ENCODE measurements around the gene RNF186. TPM values are rescaled to one million over a fixed set of nuclear protein-coding genes. Genes with fewer than 3 reads are reported as not detected.
"Not testable (repeated sequence)": the region's sequence is repeated elsewhere in the genome, so short reads cannot be mapped to it uniquely, and the experiment has no call there.

Gene RNF186
- total RNA-seq, 1 experiment from 2014 or later: not detected

DNA sequence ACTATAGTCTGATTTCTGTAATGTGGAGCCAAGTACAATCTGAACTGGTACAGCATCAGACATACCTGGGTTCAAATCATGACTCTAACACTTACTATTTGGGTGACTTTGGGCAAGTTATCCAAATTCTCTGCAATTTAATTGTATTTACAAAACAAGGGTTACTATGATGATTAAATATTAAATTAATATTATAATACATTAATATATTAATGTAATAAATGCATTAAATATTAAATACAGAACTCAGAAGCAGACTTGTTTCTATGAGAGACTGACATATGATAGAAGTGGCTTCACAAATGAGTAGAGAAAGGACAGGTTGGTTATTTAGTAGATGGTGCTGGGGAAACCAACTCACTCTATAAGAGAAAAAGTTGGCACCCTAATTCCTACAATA lies 39.8 kb upstream of the RNF186 start:
- H3K9me2 ChIP-seq (replicated peaks; ENCODE audit: insufficient read depth, low read length): no peaks in the 10 kb centered on the region
- no peaks in the 10 kb centered on the region for H3K27me3 ChIP-seq (ENCODE audit: low read length)
- no peaks in the 10 kb centered on the region for H3K4me1 ChIP-seq (ENCODE audit: low read length)
- no peak overlapping the region for H3K27ac ChIP-seq (ENCODE audit: low read length)
- DNase-seq: no peak
- H3K9ac ChIP-seq (ENCODE audit: low read length): no peak overlapping the region
- no peak overlapping the region for H3K4me3 ChIP-seq (ENCODE audit: low read length)
- H2AFZ ChIP-seq (ENCODE audit: low read length): no peak overlapping the region
- H3K79me2 ChIP-seq (ENCODE audit: low read length): no peaks in the 10 kb centered on the region
- H3K9me3 ChIP-seq (ENCODE audit: low read length): no peaks in the 10 kb centered on the region
- H3K36me3 ChIP-seq (ENCODE audit: insufficient read depth, low read length): no peaks in the 10 kb centered on the region
- no peak overlapping the region for H3K4me2 ChIP-seq (ENCODE audit: low read depth, low read length, poor library complexity, severe bottlenecking)
- H4K20me1 ChIP-seq (ENCODE audit: insufficient read depth, low read depth, low read length): no peaks in the 10 kb centered on the region

DNA sequence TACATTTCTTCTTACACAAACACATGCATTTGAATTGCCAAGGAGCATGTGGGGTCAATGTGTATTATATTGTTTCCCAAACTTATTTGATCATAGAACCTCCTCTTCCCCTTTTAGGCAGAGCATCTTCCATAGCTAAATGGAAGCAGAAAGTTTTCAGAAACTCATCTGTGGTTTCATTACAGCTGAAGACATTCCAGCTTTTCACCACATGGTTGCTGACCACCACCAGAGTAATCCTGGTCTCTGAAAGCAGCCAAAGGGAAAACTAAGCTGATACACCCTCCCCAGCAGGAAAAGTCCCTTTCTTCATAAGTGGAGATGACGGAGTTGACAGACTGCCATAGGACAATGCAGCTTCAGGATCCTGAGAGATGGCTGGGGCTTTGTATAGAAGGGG lies 37.0 kb upstream of the RNF186 start:
- Histone ChIP-seq H3K27me3 (ENCODE audit: low read length) (no peaks in the 10 kb centered on the region), H3K27ac (ENCODE audit: low read length) (no peak overlapping the region), H3K36me3 (ENCODE audit: insufficient read depth, low read length) (no peaks in the 10 kb centered on the region), H3K9me2 (replicated peaks; ENCODE audit: insufficient read depth, low read length) (no peaks in the 10 kb centered on the region), H3K9me3 (ENCODE audit: low read length) (no peaks in the 10 kb centered on the region), H4K20me1 (ENCODE audit: insufficient read depth, low read depth, low read length) (no peaks in the 10 kb centered on the region), H3K4me1 (ENCODE audit: low read length) (no peaks in the 10 kb centered on the region), H2AFZ (ENCODE audit: low read length) (no peak overlapping the region), H3K9ac (ENCODE audit: low read length) (no peak overlapping the region), H3K4me3 (ENCODE audit: low read length) (no peak overlapping the region), H3K79me2 (ENCODE audit: low read length) (no peaks in the 10 kb centered on the region), H3K4me2 (ENCODE audit: low read depth, low read length, poor library complexity, severe bottlenecking) (no peak overlapping the region)
- DNase-seq: no peak

DNA sequence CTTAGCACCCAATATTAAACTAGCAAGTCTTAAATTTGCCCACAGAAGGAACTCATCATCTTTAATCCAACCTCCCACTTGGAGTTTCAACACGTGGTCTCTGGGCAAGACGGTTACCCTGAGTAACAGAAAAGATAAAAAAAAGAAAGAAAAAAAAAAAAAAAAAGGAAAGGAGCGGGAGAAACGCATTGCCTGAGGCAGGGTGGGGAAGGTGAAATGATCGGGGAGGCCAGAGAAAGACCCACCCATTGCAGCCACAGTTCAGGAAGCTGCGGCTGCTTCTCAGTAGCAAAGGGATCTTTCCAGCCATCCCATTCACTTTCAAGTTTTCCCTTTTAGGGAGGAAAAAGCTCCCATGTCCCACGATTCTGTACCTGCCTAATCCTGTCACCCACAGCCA lies 35.1 kb upstream of the RNF186 start:
- H3K9me3 ChIP-seq (ENCODE audit: low read length): no peaks in the 10 kb centered on the region
- no peak for DNase-seq
- H2AFZ ChIP-seq (ENCODE audit: low read length): no peak overlapping the region

DNA sequence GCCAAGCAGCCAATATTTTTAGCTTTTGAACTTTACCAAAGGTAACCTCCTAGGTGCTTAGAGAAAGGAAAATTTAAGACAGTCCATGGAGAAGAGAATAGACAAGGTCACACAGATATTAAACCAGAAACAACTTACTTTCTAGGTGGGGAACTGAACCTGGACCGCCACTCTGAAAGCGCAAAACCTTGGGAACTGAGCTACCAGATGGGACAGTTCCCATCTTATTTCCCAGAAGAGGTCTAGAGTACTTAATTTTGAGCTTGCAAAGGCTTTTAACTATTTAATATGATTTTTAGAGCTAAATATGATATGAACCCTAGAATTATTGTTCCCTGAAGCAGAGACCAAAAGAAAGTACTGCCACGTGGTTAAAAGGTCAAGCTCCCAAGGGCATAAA lies 34.2 kb upstream of the RNF186 start:
- not testable (repeated sequence) for H4K20me1 ChIP-seq (ENCODE audit: insufficient read depth, low read depth, low read length); H3K36me3 ChIP-seq (ENCODE audit: insufficient read depth, low read length); H3K79me2 ChIP-seq (ENCODE audit: low read length); H2AFZ ChIP-seq (ENCODE audit: low read length); H3K4me3 ChIP-seq (ENCODE audit: low read length); H3K27me3 ChIP-seq (ENCODE audit: low read length); H3K9me3 ChIP-seq (ENCODE audit: low read length); H3K9ac ChIP-seq (ENCODE audit: low read length); H3K4me2 ChIP-seq (ENCODE audit: low read depth, low read length, poor library complexity, severe bottlenecking); H3K9me2 ChIP-seq (replicated peaks; ENCODE audit: insufficient read depth, low read length); H3K4me1 ChIP-seq (ENCODE audit: low read length); DNase-seq; H3K27ac ChIP-seq (ENCODE audit: low read length)

More for the DNA sequence above, 35.1 kb upstream of the RNF186 start:
- no peak overlapping the region for H3K27ac ChIP-seq (ENCODE audit: low read length)
- H3K4me1 ChIP-seq (ENCODE audit: low read length): no peaks in the 10 kb centered on the region
- H3K9me2 ChIP-seq (replicated peaks; ENCODE audit: insufficient read depth, low read length): no peaks in the 10 kb centered on the region
- H3K27me3 ChIP-seq (ENCODE audit: low read length): no peaks in the 10 kb centered on the region
- no peaks in the 10 kb centered on the region for H3K79me2 ChIP-seq (ENCODE audit: low read length)
- no peak overlapping the region for H3K4me3 ChIP-seq (ENCODE audit: low read length)
- H4K20me1 ChIP-seq (ENCODE audit: insufficient read depth, low read depth, low read length): no peaks in the 10 kb centered on the region
- no peak overlapping the region for H3K9ac ChIP-seq (ENCODE audit: low read length)
- H3K4me2 ChIP-seq (ENCODE audit: low read depth, low read length, poor library complexity, severe bottlenecking): no peak overlapping the region
- no peaks in the 10 kb centered on the region for H3K36me3 ChIP-seq (ENCODE audit: insufficient read depth, low read length)

DNA sequence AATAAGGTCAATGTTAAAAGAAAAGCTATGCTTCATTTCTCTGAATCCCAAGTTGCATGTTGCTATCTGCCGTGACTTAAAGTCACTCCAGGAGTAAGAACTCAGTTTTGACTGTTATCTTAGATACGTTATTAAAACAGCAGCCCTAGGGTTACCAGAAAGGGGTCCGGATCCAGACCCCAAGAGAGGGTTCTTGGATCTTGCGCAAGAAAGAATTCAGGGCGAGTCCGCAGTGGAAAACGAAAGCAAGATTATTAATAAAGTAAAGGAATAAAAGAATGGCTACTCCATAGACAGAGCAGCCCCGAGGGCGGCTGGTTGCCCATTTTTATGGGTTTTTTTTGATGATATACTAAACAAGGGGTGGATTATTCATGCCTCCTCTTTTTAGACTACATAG lies 32.3 kb upstream of the RNF186 start:
- not testable (repeated sequence) for H3K27ac ChIP-seq (ENCODE audit: low read length); H3K27me3 ChIP-seq (ENCODE audit: low read length); DNase-seq; H4K20me1 ChIP-seq (ENCODE audit: insufficient read depth, low read depth, low read length); H3K9me3 ChIP-seq (ENCODE audit: low read length); H3K9me2 ChIP-seq (replicated peaks; ENCODE audit: insufficient read depth, low read length); H3K4me2 ChIP-seq (ENCODE audit: low read depth, low read length, poor library complexity, severe bottlenecking); H3K36me3 ChIP-seq (ENCODE audit: insufficient read depth, low read length); H2AFZ ChIP-seq (ENCODE audit: low read length); H3K4me3 ChIP-seq (ENCODE audit: low read length); H3K79me2 ChIP-seq (ENCODE audit: low read length); H3K4me1 ChIP-seq (ENCODE audit: low read length); H3K9ac ChIP-seq (ENCODE audit: low read length)

DNA sequence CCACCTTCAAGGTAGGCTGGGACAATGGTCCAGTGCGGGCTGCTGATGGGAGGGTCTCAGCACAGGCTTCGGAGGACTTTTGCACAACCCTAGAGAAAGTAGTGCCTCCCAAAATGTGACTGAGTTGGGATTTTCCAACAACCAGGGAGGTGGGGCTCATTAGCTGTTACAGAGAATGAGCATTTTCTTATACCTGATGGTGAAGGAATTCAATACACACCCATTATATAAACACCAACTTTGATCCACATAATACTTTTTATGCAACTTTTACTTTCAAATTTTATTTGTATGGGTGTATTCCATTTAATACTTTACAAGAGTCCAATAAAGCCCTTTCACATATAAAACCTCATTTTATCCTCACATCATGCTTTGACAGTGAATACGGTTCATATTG lies 31.3 kb upstream of the RNF186 start:
- Histone ChIP-seq H3K27ac (ENCODE audit: low read length) (no peak overlapping the region), H3K9me2 (replicated peaks; ENCODE audit: insufficient read depth, low read length) (no peaks in the 10 kb centered on the region), H3K4me2 (ENCODE audit: low read depth, low read length, poor library complexity, severe bottlenecking) (no peak overlapping the region), H2AFZ (ENCODE audit: low read length) (no peak overlapping the region), H3K4me3 (ENCODE audit: low read length) (no peak overlapping the region), H3K79me2 (ENCODE audit: low read length) (no peaks in the 10 kb centered on the region), H3K9ac (ENCODE audit: low read length) (no peak overlapping the region), H3K36me3 (ENCODE audit: insufficient read depth, low read length) (no peaks in the 10 kb centered on the region), H4K20me1 (ENCODE audit: insufficient read depth, low read depth, low read length) (no peaks in the 10 kb centered on the region), H3K27me3 (ENCODE audit: low read length) (no peaks in the 10 kb centered on the region), H3K9me3 (ENCODE audit: low read length) (no peaks in the 10 kb centered on the region), H3K4me1 (ENCODE audit: low read length) (no peaks in the 10 kb centered on the region)
- no peak for DNase-seq

DNA sequence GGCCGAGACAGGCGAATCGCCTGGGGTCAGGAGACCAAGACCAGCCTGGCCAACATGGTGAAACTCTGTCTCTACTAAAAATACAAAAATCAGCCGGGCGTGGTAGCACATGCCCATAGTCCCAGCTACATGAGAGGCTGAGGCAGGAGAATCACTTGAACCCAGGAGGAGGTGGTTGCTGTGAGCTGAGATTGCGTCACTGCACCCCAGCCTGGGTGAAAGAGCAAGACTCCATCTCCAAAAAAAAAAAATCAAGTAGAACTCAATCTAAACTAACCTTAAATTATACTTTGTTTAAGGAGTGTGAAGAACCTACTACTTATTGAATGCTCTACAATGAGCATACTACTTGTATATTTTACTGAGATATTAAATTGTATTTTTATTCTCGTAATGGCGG lies 30.5 kb upstream of the RNF186 start:
- Histone ChIP-seq H4K20me1 (ENCODE audit: insufficient read depth, low read depth, low read length) (no peaks in the 10 kb centered on the region), H3K4me3 (ENCODE audit: low read length) (no peak overlapping the region), H3K9me2 (replicated peaks; ENCODE audit: insufficient read depth, low read length) (no peaks in the 10 kb centered on the region), H3K9ac (ENCODE audit: low read length) (no peak overlapping the region), H3K4me2 (ENCODE audit: low read depth, low read length, poor library complexity, severe bottlenecking) (no peak overlapping the region), H3K9me3 (ENCODE audit: low read length) (no peaks in the 10 kb centered on the region), H3K79me2 (ENCODE audit: low read length) (no peaks in the 10 kb centered on the region), H3K36me3 (ENCODE audit: insufficient read depth, low read length) (no peaks in the 10 kb centered on the region), H3K27me3 (ENCODE audit: low read length) (no peaks in the 10 kb centered on the region), H2AFZ (ENCODE audit: low read length) (no peak overlapping the region), H3K27ac (ENCODE audit: low read length) (no peak overlapping the region), H3K4me1 (ENCODE audit: low read length) (no peaks in the 10 kb centered on the region)
- DNase-seq: no peak

DNA sequence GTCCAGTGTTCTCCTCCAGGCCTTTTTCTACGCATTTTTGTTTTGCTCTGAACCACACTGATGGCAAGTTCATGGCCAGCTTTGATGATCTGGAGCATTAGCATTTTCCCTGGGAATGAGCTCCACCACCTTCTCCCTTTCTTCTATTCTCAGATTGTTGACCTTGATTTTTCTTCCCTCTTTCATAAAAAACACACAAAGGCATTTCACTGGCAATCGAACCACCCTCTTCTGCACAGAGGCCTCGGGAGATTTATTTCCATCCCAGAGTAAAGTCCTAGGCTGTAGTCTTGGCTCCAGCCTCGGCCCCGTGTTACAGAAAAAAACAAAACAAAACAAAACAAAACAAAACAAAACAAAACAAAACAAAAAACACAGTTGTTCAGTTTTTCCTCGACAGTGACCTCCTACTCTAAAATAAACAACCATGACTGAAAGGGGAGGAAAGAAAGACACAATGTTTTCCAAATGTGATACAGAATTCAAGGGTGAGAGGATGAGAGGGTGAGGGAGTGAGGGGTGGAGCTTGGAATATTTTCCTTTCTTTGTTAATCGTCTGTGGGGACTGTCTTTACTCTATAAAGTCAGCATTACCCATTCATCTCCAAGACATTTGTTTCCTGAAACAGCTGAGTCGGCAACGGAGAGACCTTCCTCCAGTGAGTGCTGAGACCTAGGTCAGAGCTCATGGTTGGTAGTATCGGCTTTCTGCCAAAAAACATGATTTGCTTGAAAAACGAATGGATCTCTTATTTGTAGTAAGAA lies 29.8 kb upstream of the RNF186 start:
- Histone ChIP-seq H3K27me3 (ENCODE audit: low read length) (no peaks in the 10 kb centered on the region), H3K27ac (ENCODE audit: low read length) (no peak overlapping the region), H3K9ac (ENCODE audit: low read length) (no peak overlapping the region), H3K36me3 (ENCODE audit: insufficient read depth, low read length) (no peaks in the 10 kb centered on the region), H3K79me2 (ENCODE audit: low read length) (no peaks in the 10 kb centered on the region), H3K4me3 (ENCODE audit: low read length) (no peak overlapping the region), H3K4me2 (ENCODE audit: low read depth, low read length, poor library complexity, severe bottlenecking) (no peak overlapping the region), H4K20me1 (ENCODE audit: insufficient read depth, low read depth, low read length) (no peaks in the 10 kb centered on the region), H3K9me2 (replicated peaks; ENCODE audit: insufficient read depth, low read length) (no peaks in the 10 kb centered on the region), H3K9me3 (ENCODE audit: low read length) (no peaks in the 10 kb centered on the region), H3K4me1 (ENCODE audit: low read length) (no peaks in the 10 kb centered on the region), H2AFZ (ENCODE audit: low read length) (no peak overlapping the region)
- DNase-seq: no peak

Data from Karpas-422 (cell line).